Stimulated activated CD8-positive, alpha-beta memory T cell treated with anti-CD3 and anti-CD28 coated beads, Interleukin-7, amount 100 ng/mL, for 48 hours (primary cell): Measurements from ENCODE around the gene AFDN.

ENCODE experiments used
- DNase-seq, 2 donors: peaks; one replicate each; pipeline ENCODE4 v3.0.0-alpha.2; 2020; ENCODE audit warnings: low read depth in 1 of 2; ENCODE audit errors: extremely low read depth in 1 of 2

AFDN gene

GRCh38 chr6:167860550-167861226 is 34.0 kb downstream of the AFDN start:
- no peak for DNase-seq

GRCh38 chr6:167861424-167861823 is 34.7 kb downstream of the AFDN start:
- DNase-seq: no peak

GRCh38 chr6:167863897-167864296 is 37.2 kb downstream of the AFDN start:
- no peak for DNase-seq

GRCh38 chr6:167866642-167867041 is 39.9 kb downstream of the AFDN start:
- DNase-seq: no peak

- no peak for DNase-seq
These were observed 43.6 kb downstream of the AFDN start for GRCh38 chr6:167870321-167870720.

- DNase-seq: no peak
These were observed 46.0 kb downstream of the AFDN start for GRCh38 chr6:167872538-167873210.

- no peak for DNase-seq
These were observed 51.5 kb downstream of the AFDN start for GRCh38 chr6:167877994-167878779.

- DNase-seq: no peak
These were observed 52.9 kb downstream of the AFDN start for GRCh38 chr6:167879612-167880011.

GRCh38 chr6:167881327-167881726 is 54.6 kb downstream of the AFDN start:
- DNase-seq: no peak

- DNase-seq: no peak
These were observed 55.5 kb downstream of the AFDN start for GRCh38 chr6:167882244-167882643.

GRCh38 chr6:167888098-167888497 is 61.4 kb downstream of the AFDN start:
- no peak for DNase-seq

GRCh38 chr6:167892835-167893815 is 66.4 kb downstream of the AFDN start:
- no peak for DNase-seq

GRCh38 chr6:167894965-167895364 is 68.3 kb downstream of the AFDN start:
- DNase-seq: no peak

- DNase-seq: no peak
These were observed 69.9 kb downstream of the AFDN start for GRCh38 chr6:167896648-167897047.

GRCh38 chr6:167898673-167899311 is 72.1 kb downstream of the AFDN start:
- DNase-seq: no peak

- no peak for DNase-seq
These were observed 78.1 kb downstream of the AFDN start for GRCh38 chr6:167904791-167905190.

GRCh38 chr6:167906899-167907298 is 80.2 kb downstream of the AFDN start:
- no peak for DNase-seq

GRCh38 chr6:167907837-167908681 is 81.3 kb downstream of the AFDN start:
- DNase-seq: no peak

- DNase-seq: no peak
These were observed 83.3 kb downstream of the AFDN start for GRCh38 chr6:167910007-167910406.
